ENCODE measurements around the gene GRK5.

GRK5 gene

GRCh38 chr10:119499677-119500002 lies 292.3 kb downstream of the GRK5 start:
- Histone ChIP-seq H3K27me3 (ENCODE audit: control insufficient read depth in 1 of 2, insufficient read depth in 2 of 2, low read length in 2 of 2) (no peaks in the 10 kb centered on the region), H3K4me1 (ENCODE audit: insufficient read depth, low read length) (peaks cover 37% of the 10 kb centered on the region), H3K4me3 (ENCODE audit: low read depth in 1 of 2, low read length in 2 of 2) (no peak overlapping the region), H3K9me3 (ENCODE audit: low read length) (no peaks in the 10 kb centered on the region), H3K27ac (ENCODE audit: low read depth, low read length) (no peak overlapping the region), H3K36me3 (ENCODE audit: insufficient read depth, low read length) (peaks cover 24% of the 10 kb centered on the region), H3K9ac (ENCODE audit: low read length) (no peak overlapping the region)

GRCh38 chr10:119500123-119500795 lies 292.9 kb downstream of the GRK5 start:
- H3K4me3 ChIP-seq (ENCODE audit: low read depth in 1 of 2, low read length in 2 of 2) = no peak overlapping the region
- H3K36me3 ChIP-seq (ENCODE audit: insufficient read depth, low read length) = peaks cover 27% of the 10 kb centered on the region
- peak overlapping the region; percentile 63 for H3K27ac ChIP-seq (ENCODE audit: low read depth, low read length)
- no peaks in the 10 kb centered on the region for H3K27me3 ChIP-seq (ENCODE audit: control insufficient read depth in 1 of 2, insufficient read depth in 2 of 2, low read length in 2 of 2)
- no peaks in the 10 kb centered on the region for H3K9me3 ChIP-seq (ENCODE audit: low read length)
- no peak overlapping the region for H3K9ac ChIP-seq (ENCODE audit: low read length)
- H3K4me1 ChIP-seq (ENCODE audit: insufficient read depth, low read length) = peaks cover 36% of the 10 kb centered on the region

GRCh38 chr10:119500821-119501220 lies 293.4 kb downstream of the GRK5 start:
- Histone ChIP-seq H3K9ac (ENCODE audit: low read length) (no peak overlapping the region), H3K27me3 (ENCODE audit: control insufficient read depth in 1 of 2, insufficient read depth in 2 of 2, low read length in 2 of 2) (no peaks in the 10 kb centered on the region), H3K4me1 (ENCODE audit: insufficient read depth, low read length) (peaks cover 37% of the 10 kb centered on the region), H3K27ac (ENCODE audit: low read depth, low read length) (peak overlapping the region; percentile 63), H3K36me3 (ENCODE audit: insufficient read depth, low read length) (peaks cover 27% of the 10 kb centered on the region), H3K9me3 (ENCODE audit: low read length) (no peaks in the 10 kb centered on the region), H3K4me3 (ENCODE audit: low read depth in 1 of 2, low read length in 2 of 2) (no peak overlapping the region)

- Histone ChIP-seq H3K9ac (ENCODE audit: low read length) (no peak overlapping the region), H3K27me3 (ENCODE audit: control insufficient read depth in 1 of 2, insufficient read depth in 2 of 2, low read length in 2 of 2) (no peaks in the 10 kb centered on the region), H3K36me3 (ENCODE audit: insufficient read depth, low read length) (peaks cover 27% of the 10 kb centered on the region), H3K4me3 (ENCODE audit: low read depth in 1 of 2, low read length in 2 of 2) (no peak overlapping the region), H3K27ac (ENCODE audit: low read depth, low read length) (no peak overlapping the region), H3K4me1 (ENCODE audit: insufficient read depth, low read length) (peaks cover 42% of the 10 kb centered on the region), H3K9me3 (ENCODE audit: low read length) (no peaks in the 10 kb centered on the region)
These were observed 294.3 kb downstream of the GRK5 start for GRCh38 chr10:119501690-119502089.

GRCh38 chr10:119502209-119502608 lies 294.8 kb downstream of the GRK5 start:
- H3K4me3 ChIP-seq (ENCODE audit: low read depth in 1 of 2, low read length in 2 of 2) = no peak overlapping the region
- H3K27me3 ChIP-seq (ENCODE audit: control insufficient read depth in 1 of 2, insufficient read depth in 2 of 2, low read length in 2 of 2) = no peaks in the 10 kb centered on the region
- H3K9ac ChIP-seq (ENCODE audit: low read length) = no peak overlapping the region
- no peaks in the 10 kb centered on the region for H3K9me3 ChIP-seq (ENCODE audit: low read length)
- peaks cover 27% of the 10 kb centered on the region for H3K36me3 ChIP-seq (ENCODE audit: insufficient read depth, low read length)
- H3K27ac ChIP-seq (ENCODE audit: low read depth, low read length) = no peak overlapping the region
- peaks cover 42% of the 10 kb centered on the region for H3K4me1 ChIP-seq (ENCODE audit: insufficient read depth, low read length)

GRCh38 chr10:119502618-119503155 lies 295.3 kb downstream of the GRK5 start:
- Histone ChIP-seq H3K9me3 (ENCODE audit: low read length) (no peaks in the 10 kb centered on the region), H3K4me3 (ENCODE audit: low read depth in 1 of 2, low read length in 2 of 2) (no peak overlapping the region), H3K9ac (ENCODE audit: low read length) (no peak overlapping the region), H3K27me3 (ENCODE audit: control insufficient read depth in 1 of 2, insufficient read depth in 2 of 2, low read length in 2 of 2) (no peaks in the 10 kb centered on the region), H3K27ac (ENCODE audit: low read depth, low read length) (no peak overlapping the region), H3K36me3 (ENCODE audit: insufficient read depth, low read length) (peaks cover 27% of the 10 kb centered on the region), H3K4me1 (ENCODE audit: insufficient read depth, low read length) (peaks cover 42% of the 10 kb centered on the region)

DNA sequence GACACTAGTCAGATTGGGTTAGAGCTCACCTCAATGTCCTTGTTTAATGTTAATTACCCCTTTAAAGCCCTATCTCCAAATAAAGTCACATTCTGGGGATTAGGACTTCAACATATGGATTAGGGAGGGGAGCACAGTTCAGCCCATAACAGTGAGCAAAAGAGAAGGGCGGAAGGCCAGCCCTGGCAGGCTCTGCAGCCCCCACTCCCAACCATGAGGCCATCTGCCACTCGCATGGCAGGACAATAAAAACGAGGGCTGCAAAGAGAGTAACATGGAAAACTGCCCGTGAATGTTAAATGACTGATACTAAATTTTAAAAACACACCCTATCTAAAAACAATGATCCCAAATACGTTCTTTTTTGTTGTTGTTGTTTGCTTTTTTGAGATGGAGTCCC lies 296.4 kb downstream of the GRK5 start:
- peaks cover 35% of the 10 kb centered on the region for H3K36me3 ChIP-seq (ENCODE audit: insufficient read depth, low read length)
- no peak overlapping the region for H3K9ac ChIP-seq (ENCODE audit: low read length)
- H3K4me1 ChIP-seq (ENCODE audit: insufficient read depth, low read length) = peaks cover 42% of the 10 kb centered on the region
- no peaks in the 10 kb centered on the region for H3K27me3 ChIP-seq (ENCODE audit: control insufficient read depth in 1 of 2, insufficient read depth in 2 of 2, low read length in 2 of 2)
- no peak overlapping the region for H3K4me3 ChIP-seq (ENCODE audit: low read depth in 1 of 2, low read length in 2 of 2)
- H3K27ac ChIP-seq (ENCODE audit: low read depth, low read length) = no peak overlapping the region
- H3K9me3 ChIP-seq (ENCODE audit: low read length) = no peaks in the 10 kb centered on the region

- peaks cover 36% of the 10 kb centered on the region for H3K4me1 ChIP-seq (ENCODE audit: insufficient read depth, low read length)
- H3K9ac ChIP-seq (ENCODE audit: low read length) = no peak overlapping the region
- no peaks in the 10 kb centered on the region for H3K9me3 ChIP-seq (ENCODE audit: low read length)
- H3K36me3 ChIP-seq (ENCODE audit: insufficient read depth, low read length) = peaks cover 30% of the 10 kb centered on the region
- H3K27ac ChIP-seq (ENCODE audit: low read depth, low read length) = peak overlapping the region; percentile 73
- H3K27me3 ChIP-seq (ENCODE audit: control insufficient read depth in 1 of 2, insufficient read depth in 2 of 2, low read length in 2 of 2) = no peaks in the 10 kb centered on the region
- no peak overlapping the region for H3K4me3 ChIP-seq (ENCODE audit: low read depth in 1 of 2, low read length in 2 of 2)
These were observed 297.3 kb downstream of the GRK5 start for GRCh38 chr10:119504651-119505050.

DNA sequence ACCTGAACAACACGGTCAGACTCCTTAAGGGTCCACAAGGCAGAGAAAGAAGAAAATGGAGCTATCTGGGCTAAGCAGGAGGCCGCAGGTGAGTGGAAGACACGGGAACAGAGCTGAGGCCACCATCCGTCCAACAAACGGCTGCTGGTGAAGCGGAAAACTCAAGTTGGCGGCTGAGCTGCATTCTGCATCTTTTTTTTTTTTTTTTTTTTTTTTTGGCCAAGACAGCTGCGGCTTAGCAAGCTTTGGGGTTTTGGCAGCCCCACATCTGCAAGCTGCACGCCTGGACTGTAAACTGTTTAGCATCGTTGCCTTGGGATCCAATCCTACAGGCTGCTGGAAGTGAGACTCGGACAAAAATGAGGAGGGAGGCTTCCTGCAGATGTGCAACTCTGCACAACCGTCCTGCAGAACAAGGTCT lies 297.8 kb downstream of the GRK5 start:
- Histone ChIP-seq H3K36me3 (ENCODE audit: insufficient read depth, low read length) (peaks cover 26% of the 10 kb centered on the region), H3K4me1 (ENCODE audit: insufficient read depth, low read length) (peaks cover 31% of the 10 kb centered on the region), H3K27ac (ENCODE audit: low read depth, low read length) (peak overlapping the region; percentile 73), H3K9me3 (ENCODE audit: low read length) (no peaks in the 10 kb centered on the region), H3K27me3 (ENCODE audit: control insufficient read depth in 1 of 2, insufficient read depth in 2 of 2, low read length in 2 of 2) (no peaks in the 10 kb centered on the region), H3K4me3 (ENCODE audit: low read depth in 1 of 2, low read length in 2 of 2) (no peak overlapping the region), H3K9ac (ENCODE audit: low read length) (no peak overlapping the region)
